HepG2 (cell line): ENCODE measurements around the gene CHPF. TPM values are rescaled to one million over a fixed set of nuclear protein-coding genes. Genes with fewer than 3 reads are reported as not detected.

ENCODE experiments used
- DZIP1 ChIP-seq: sonication (generic); formaldehyde crosslinking; IDR thresholded peaks from 2 replicates; pipeline ENCODE4 v1.5.0; 2020; ENCODE audit warnings: mild to moderate bottlenecking, missing genetic modification reagents
- GTF3A ChIP-seq: sonication (generic); formaldehyde crosslinking; conservative IDR thresholded peaks from 2 replicates; pipeline ENCODE4 v1.4.0; 2020; ENCODE audit warnings: mild to moderate bottlenecking, missing genetic modification reagents
- KDM1A ChIP-seq: IDR thresholded peaks from 2 replicates; pipeline ENCODE4 v1.6.1; 2016; ENCODE audit warnings: missing compliant biosample characterization
- KIAA2018 ChIP-seq: sonication (generic); formaldehyde crosslinking; IDR thresholded peaks from 2 replicates; pipeline ENCODE4 v1.5.0; 2020; ENCODE audit warnings: mild to moderate bottlenecking, missing genetic modification reagents, borderline replicate concordance
- NFE2L2 ChIP-seq: fragments of 150-350 bp; IDR thresholded peaks from 2 replicates; pipeline ENCODE4 v1.6.1; 2014; ENCODE audit warnings: low read length
- NFIB ChIP-seq: sonication (generic); formaldehyde crosslinking; IDR thresholded peaks from 2 replicates; pipeline ENCODE4 v1.9.0; 2021; ENCODE audit warnings: missing genetic modification reagents, mild to moderate bottlenecking, borderline replicate concordance
- PRMT3 ChIP-seq: sonication (generic); formaldehyde crosslinking; IDR thresholded peaks from 2 replicates; pipeline ENCODE4 v1.8.1; 2022; ENCODE audit warnings: low read depth, mild to moderate bottlenecking, moderate library complexity, missing genetic modification reagents, borderline replicate concordance
- RBM39 ChIP-seq: fragments of 200-400 bp; formaldehyde crosslinking; IDR thresholded peaks from one replicate; pipeline ENCODE4 v1.6.1; 2018; ENCODE audit warnings: antibody characterized with exemption, mild to moderate bottlenecking, low read depth, low read length; ENCODE audit not compliant: poor library complexity, severe bottlenecking
- RXRB ChIP-seq: IDR thresholded peaks from 2 replicates; pipeline ENCODE4 v1.6.1; 2016; ENCODE audit warnings: borderline replicate concordance, missing genetic modification reagents, missing compliant biosample characterization
- SOX5 ChIP-seq: IDR thresholded peaks from 2 replicates; pipeline ENCODE4 v1.6.1; 2016; ENCODE audit warnings: borderline replicate concordance
- ZHX1 ChIP-seq: sonication (generic); formaldehyde crosslinking; IDR thresholded peaks from 2 replicates; pipeline ENCODE4 v1.8.1; 2022; ENCODE audit warnings: low read depth, mild to moderate bottlenecking, missing genetic modification reagents
- ZNF354B ChIP-seq: sonication (generic); formaldehyde crosslinking; IDR thresholded peaks from 2 replicates; pipeline ENCODE4 v1.8.0; 2022; ENCODE audit warnings: mild to moderate bottlenecking, missing genetic modification reagents
- ZNF776 ChIP-seq: sonication (generic); formaldehyde crosslinking; IDR thresholded peaks from 2 replicates; pipeline ENCODE4 v1.4.0; 2020; ENCODE audit warnings: mild to moderate bottlenecking, missing genetic modification reagents
- ZSCAN20 ChIP-seq: sonication (generic); formaldehyde crosslinking; IDR thresholded peaks from 2 replicates; pipeline ENCODE4 v1.4.0; 2020; ENCODE audit warnings: missing genetic modification reagents, mild to moderate bottlenecking, borderline replicate concordance
- polyA plus RNA-seq, 8 experiments: library from polyadenylated mRNA; depleted of rRNA in 3 of 8; stranded (reverse) in 7 of 8; unstranded in 1 of 8; fragments of >200 nt; fragmentation: Illumina TruSeq in 4 of 8; extraction: Trizol in 4 of 8; gene quantifications; 2 replicates each; pipeline versions ENCODE4 v1.2.1 to v1.2.3, GENCODE V29; 2011 to 2016; ENCODE audit warnings: low read depth in 4 of 8, missing spikeins in 1 of 8, mixed read lengths in 1 of 8; ENCODE audit not compliant: insufficient read depth in 1 of 8
- total RNA-seq, 5 experiments: library from RNA; depleted of rRNA; stranded (reverse); fragments of >200 nt; fragmentation: Illumina TruSeq; extraction: Trizol; gene quantifications; 2 replicates each; pipeline ENCODE4 v1.2.3, GENCODE V29; 2016; ENCODE audit warnings: low read depth in 1 of 5

Gene CHPF
- total and polyA plus RNA-seq, 2 of the 13 experiments (the other 11 are each of a cell fraction or from before 2014, with no cell fraction given) = 79.6 to 111 TPM

GRCh38 chr2:219552382-219553167, 9.0 kb upstream of the CHPF start (continued):
- TF ChIP-seq RXRB (CRISPR knock-in tag) = 0 out of 2 replicates have a peak, but pooled peaks have one; percentile 12
- peak; percentile 39; the same call in 1 of the 2 replicates for TF ChIP-seq SOX5 (CRISPR knock-in tag)
- TF ChIP-seq GTF3A (CRISPR knock-in tag) = peak; percentile 73; the same call in 1 of the 2 replicates
- TF ChIP-seq ZNF354B (CRISPR knock-in tag) = 0 out of 2 replicates have a peak, but pooled peaks have one; percentile 55
- peak; percentile 65; the same call in 1 of the 2 replicates for TF ChIP-seq ZHX1 (CRISPR knock-in tag)
- TF ChIP-seq RBM39 = no peak
- TF ChIP-seq KDM1A = no peak
- TF ChIP-seq NFE2L2 = no peak
- no peak for TF ChIP-seq KIAA2018 (CRISPR knock-in tag)
- TF ChIP-seq PRMT3 (CRISPR knock-in tag) = peak; percentile 70; the same call in 1 of the 2 replicates
- peak; percentile 68; the same call in 1 of the 2 replicates for TF ChIP-seq DZIP1 (CRISPR knock-in tag)
- peak; percentile 64; the same call in 1 of the 2 replicates for TF ChIP-seq ZNF776 (CRISPR knock-in tag)
- TF ChIP-seq NFIB (CRISPR knock-in tag) = no peak
- no peak; the same call in 1 of the 2 replicates for TF ChIP-seq ZSCAN20 (CRISPR knock-in tag)
